Astrocyte of the spinal cord (primary cell): ENCODE results near the gene GATA6.

ENCODE experiments used
- DNase-seq: peaks from one replicate; pipeline ENCODE4 v3.0.0; 2011; ENCODE audit warnings: low read depth, low spot score
- H3K4me3 ChIP-seq: 2 replicates; pipeline ENCODE4 v1.5.1; 2011; ENCODE audit warnings: low read depth, mild to moderate bottlenecking, low read length, moderate library complexity
- CTCF ChIP-seq: IDR thresholded peaks from 2 replicates; pipeline ENCODE4 v1.5.1; 2012; ENCODE audit warnings: low read depth, mild to moderate bottlenecking, low read length, inconsistent platforms
- in situ Hi-C: cut with HindIII; loops from 2 replicates; pipeline ENCODE4 v1.10.0; 2017; ENCODE audit warnings: low sequenced_read_pairs

GATA6 gene

GRCh38 chr18:22136395-22136794, 33.0 kb upstream of the GATA6 start:
- DNase-seq: peak; percentile 46
- TF ChIP-seq CTCF: no peak
- in situ Hi-C loops: no loop called here
- H3K4me3 ChIP-seq: no peak overlapping the region

- no peak for TF ChIP-seq CTCF
- in situ Hi-C loops: no loop called here
- no peak for DNase-seq
- no peak overlapping the region for H3K4me3 ChIP-seq
Observed at GRCh38 chr18:22141211-22141610, 28.2 kb upstream of the GATA6 start.

- no peak overlapping the region for H3K4me3 ChIP-seq
- no peak for TF ChIP-seq CTCF
- in situ Hi-C loops: no loop called here
- no peak for DNase-seq
Observed at GRCh38 chr18:22143347-22144340, 25.7 kb upstream of the GATA6 start.

GRCh38 chr18:22145160-22145559, 24.2 kb upstream of the GATA6 start:
- DNase-seq: no peak
- no peak for TF ChIP-seq CTCF
- in situ Hi-C loops: no loop called here
- no peak overlapping the region for H3K4me3 ChIP-seq

- no peak overlapping the region for H3K4me3 ChIP-seq
- no peak for TF ChIP-seq CTCF
- in situ Hi-C loops: no loop called here
- no peak for DNase-seq
Observed at GRCh38 chr18:22149710-22150109, 19.7 kb upstream of the GATA6 start.

GRCh38 chr18:22152093-22152492, 17.3 kb upstream of the GATA6 start:
- H3K4me3 ChIP-seq: no peak overlapping the region

More at GRCh38 chr18:22152093-22152492, 17.3 kb upstream of the GATA6 start:
- no peak for TF ChIP-seq CTCF
- no peak for DNase-seq
- in situ Hi-C loops: no loop called here
